ENCODE results near the gene EXOC6.

GRCh38 chr10:93032105-93032808 lies 183.9 kb downstream of the EXOC6 start:
- TF ChIP-seq CTCF (IDR thresholded peaks at IDR 0.05) (no peak), POLR2A (IDR thresholded peaks at IDR 0.05) (no peak), EP300 (IDR thresholded peaks at IDR 0.05) (no peak), POLR2AphosphoS5 (IDR thresholded peaks at IDR 0.05) (no peak)
